ENCODE measurements around the gene BHLHE40. TPM values are rescaled to one million over a fixed set of nuclear protein-coding genes. Genes with fewer than 3 reads are reported as not detected.

Gene BHLHE40
- polyA plus RNA-seq, 1 of the 3 experiments (the other 2 are of a cell fraction), result 62.2 TPM

DNA sequence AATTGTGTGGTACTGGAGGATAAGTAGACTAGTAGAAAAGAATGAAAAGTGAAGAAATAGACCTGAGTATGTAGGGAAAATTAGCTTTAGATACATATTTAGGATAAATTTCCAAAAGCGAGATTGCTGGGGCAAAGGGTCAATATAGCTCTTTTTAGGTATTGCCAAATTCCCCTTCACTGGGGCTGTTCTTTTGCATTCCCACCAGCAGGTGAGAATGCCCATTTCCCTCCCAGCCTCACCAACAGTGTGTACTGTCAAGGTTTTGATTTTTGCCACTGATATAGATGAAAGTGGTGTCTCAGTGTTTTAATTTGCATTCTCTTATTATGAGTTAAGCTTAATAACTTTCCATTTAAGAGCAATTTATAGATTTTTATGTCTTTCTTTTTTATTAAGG is 35.7 kb upstream of the BHLHE40 start:
- Histone ChIP-seq H3K27me3 (ENCODE audit: insufficient read depth) (no peaks in the 10 kb centered on the region), H3K36me3 (replicated peaks in 1 of 2; ENCODE audit: control insufficient read depth in 1 of 2, insufficient read depth in 2 of 2, low read length in 1 of 2) (no peaks in the 10 kb centered on the region), H3K27ac (ENCODE audit: low read depth in 2 of 2, low read length in 1 of 2) (no peak overlapping the region), H4K20me1 (ENCODE audit: insufficient read depth) (no peaks in the 10 kb centered on the region), H3K9me2 (no peaks in the 10 kb centered on the region), H3F3A (replicated peaks; ENCODE audit: insufficient read depth) (no peaks in the 10 kb centered on the region), H2AFZ (ENCODE audit: low read depth) (no peak overlapping the region), H3K79me2 (ENCODE audit: insufficient read depth) (no peaks in the 10 kb centered on the region), H3K4me2 (no peak overlapping the region), H3K9me3 (no peaks in the 10 kb centered on the region; the same call in 1 of the 2 replicates), H3K4me3 (ENCODE audit: low read depth in 2 of 2, low read length in 1 of 2) (peak overlapping the region in 1 of 2 experiments; percentile 23; a peak in 1 of 4 replicates), H3K9ac (no peak overlapping the region), H3K4me1 (ENCODE audit: control insufficient read depth in 1 of 2, insufficient read depth in 2 of 2, low read depth in 1 of 2, low read length in 1 of 2) (no peaks in the 10 kb centered on the region)
- no peak for TF ChIP-seq JUND (IDR thresholded peaks at IDR 0.05)
- TF ChIP-seq CTCF (IDR thresholded peaks at IDR 0.05), result peak; percentile 40
- WGBS (ENCODE audit: low lambda C conversion rate), result 86% methylated on average over 1 of the region's 1 CpG
- ChIA-PET CTCF (interaction anchor here (1.7 kb wide), 1 partner anchor 34 kb away, joined by 3 read pairs; no protein-coding TSS in a partner anchor), POLR2A (interaction anchor here (0.6 kb wide), 1 partner anchor 152 kb away, joined by 3 read pairs; no protein-coding TSS in a partner anchor)
- no peak for DNase-seq

GRCh38 chr3:4945324-4945723 is 33.9 kb upstream of the BHLHE40 start:
- DNase-seq, result no peak
- H3K4me2 ChIP-seq, result no peak overlapping the region
- H3K36me3 ChIP-seq (replicated peaks in 1 of 2; ENCODE audit: control insufficient read depth in 1 of 2, insufficient read depth in 2 of 2, low read length in 1 of 2), result no peaks in the 10 kb centered on the region
- H3F3A ChIP-seq (replicated peaks; ENCODE audit: insufficient read depth), result no peaks in the 10 kb centered on the region
- TF ChIP-seq EZH2phosphoT487 (IDR thresholded peaks at IDR 0.05; ENCODE audit: borderline replicate concordance, low read depth) (no peak), MEF2A (IDR thresholded peaks at IDR 0.05; ENCODE audit: borderline replicate concordance, low read depth) (no peak), SIN3A (IDR thresholded peaks at IDR 0.05; ENCODE audit: borderline replicate concordance, low read depth, low read length) (no peak), RXRA (IDR thresholded peaks at IDR 0.05; ENCODE audit: borderline replicate concordance, low read depth) (no peak), CTCF (IDR thresholded peaks at IDR 0.05) (no peak), EP300 (IDR thresholded peaks at IDR 0.05; ENCODE audit: borderline replicate concordance in 1 of 2, low read depth in 1 of 2, low read length in 1 of 2) (no peak), ELF1 (IDR thresholded peaks at IDR 0.05) (no peak), MXI1 (IDR thresholded peaks at IDR 0.05; ENCODE audit: low read depth, low read length) (no peak), GABPA (IDR thresholded peaks at IDR 0.05; ENCODE audit: low read depth) (no peak), RCOR1 (IDR thresholded peaks at IDR 0.05; ENCODE audit: low read length) (no peak), RAD21 (IDR thresholded peaks at IDR 0.05; ENCODE audit: low read length) (no peak), POLR2AphosphoS5 (IDR thresholded peaks at IDR 0.05; ENCODE audit: low read depth, low read length) (no peak), NRF1 (IDR thresholded peaks at IDR 0.05; ENCODE audit: low read depth, low read length) (no peak), TEAD4 (IDR thresholded peaks at IDR 0.05; ENCODE audit: borderline replicate concordance, insufficient read depth) (no peak), MAX (IDR thresholded peaks at IDR 0.05; ENCODE audit: low read depth) (no peak), JUND (IDR thresholded peaks at IDR 0.05) (no peak), PBX3 (IDR thresholded peaks at IDR 0.05) (no peak), RFX5 (IDR thresholded peaks at IDR 0.05; ENCODE audit: low read length) (no peak), TCF12 (IDR thresholded peaks at IDR 0.05) (no peak)
- TF ChIP-seq, protein P1, sequence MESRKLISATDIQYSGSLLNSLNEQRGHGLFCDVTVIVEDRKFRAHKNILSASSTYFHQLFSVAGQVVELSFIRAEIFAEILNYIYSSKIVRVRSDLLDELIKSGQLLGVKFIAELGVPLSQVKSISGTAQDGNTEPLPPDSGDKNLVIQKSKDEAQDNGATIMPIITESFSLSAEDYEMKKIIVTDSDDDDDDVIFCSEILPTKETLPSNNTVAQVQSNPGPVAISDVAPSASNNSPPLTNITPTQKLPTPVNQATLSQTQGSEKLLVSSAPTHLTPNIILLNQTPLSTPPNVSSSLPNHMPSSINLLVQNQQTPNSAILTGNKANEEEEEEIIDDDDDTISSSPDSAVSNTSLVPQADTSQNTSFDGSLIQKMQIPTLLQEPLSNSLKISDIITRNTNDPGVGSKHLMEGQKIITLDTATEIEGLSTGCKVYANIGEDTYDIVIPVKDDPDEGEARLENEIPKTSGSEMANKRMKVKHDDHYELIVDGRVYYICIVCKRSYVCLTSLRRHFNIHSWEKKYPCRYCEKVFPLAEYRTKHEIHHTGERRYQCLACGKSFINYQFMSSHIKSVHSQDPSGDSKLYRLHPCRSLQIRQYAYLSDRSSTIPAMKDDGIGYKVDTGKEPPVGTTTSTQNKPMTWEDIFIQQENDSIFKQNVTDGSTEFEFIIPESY (IDR thresholded peaks at IDR 0.05; ENCODE audit: borderline replicate concordance, low read depth), result no peak
- WGBS (ENCODE audit: low lambda C conversion rate), result 93% methylated on average over 10 of the region's 10 CpGs
- no peaks in the 10 kb centered on the region for H4K20me1 ChIP-seq (ENCODE audit: insufficient read depth)
- no peaks in the 10 kb centered on the region for H3K4me1 ChIP-seq (ENCODE audit: control insufficient read depth in 1 of 2, insufficient read depth in 2 of 2, low read depth in 1 of 2, low read length in 1 of 2)
- no peaks in the 10 kb centered on the region for H3K27me3 ChIP-seq (ENCODE audit: insufficient read depth)
- CTCF ChIA-PET, result no interaction called here
- no peaks in the 10 kb centered on the region; the same call in 1 of the 2 replicates for H3K9me3 ChIP-seq
- H3K79me2 ChIP-seq (ENCODE audit: insufficient read depth), result no peaks in the 10 kb centered on the region
- POLR2A ChIA-PET, result no interaction called here
- H3K9ac ChIP-seq, result no peak overlapping the region
- H2AFZ ChIP-seq (ENCODE audit: low read depth), result no peak overlapping the region
- no peak overlapping the region for H3K27ac ChIP-seq (ENCODE audit: low read depth in 2 of 2, low read length in 1 of 2)
- no peaks in the 10 kb centered on the region for H3K9me2 ChIP-seq
- H3K4me3 ChIP-seq (ENCODE audit: low read depth in 2 of 2, low read length in 1 of 2), result no peak overlapping the region
